Measurements from ENCODE around the gene WSCD1.

Gene WSCD1

DNA sequence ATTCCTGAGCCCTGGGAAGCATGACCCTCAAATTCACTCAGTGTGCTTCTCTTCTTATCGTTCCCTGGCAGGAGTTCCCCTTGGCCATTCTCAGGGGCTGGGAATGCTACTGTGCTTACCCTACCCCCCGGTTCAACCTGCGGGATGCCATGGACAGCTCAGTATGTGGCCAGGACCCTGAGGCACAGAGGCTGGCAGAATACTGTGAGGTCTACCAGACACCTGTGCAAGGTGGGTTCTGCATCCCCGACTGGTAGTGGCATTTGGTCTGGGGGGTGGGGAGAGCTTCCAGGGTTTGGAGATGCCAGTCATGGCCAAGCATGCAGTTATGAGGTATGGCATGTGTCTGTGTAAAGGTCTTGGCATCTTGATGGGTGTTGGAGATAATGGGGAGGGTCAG, 39.4 kb downstream of the WSCD1 start:
- no peak overlapping the region for H3K27ac ChIP-seq
- DNase-seq (ENCODE audit: low spot score) = peak; percentile 41
- no peak overlapping the region for H3K4me3 ChIP-seq
- TF ChIP-seq, protein P1, sequence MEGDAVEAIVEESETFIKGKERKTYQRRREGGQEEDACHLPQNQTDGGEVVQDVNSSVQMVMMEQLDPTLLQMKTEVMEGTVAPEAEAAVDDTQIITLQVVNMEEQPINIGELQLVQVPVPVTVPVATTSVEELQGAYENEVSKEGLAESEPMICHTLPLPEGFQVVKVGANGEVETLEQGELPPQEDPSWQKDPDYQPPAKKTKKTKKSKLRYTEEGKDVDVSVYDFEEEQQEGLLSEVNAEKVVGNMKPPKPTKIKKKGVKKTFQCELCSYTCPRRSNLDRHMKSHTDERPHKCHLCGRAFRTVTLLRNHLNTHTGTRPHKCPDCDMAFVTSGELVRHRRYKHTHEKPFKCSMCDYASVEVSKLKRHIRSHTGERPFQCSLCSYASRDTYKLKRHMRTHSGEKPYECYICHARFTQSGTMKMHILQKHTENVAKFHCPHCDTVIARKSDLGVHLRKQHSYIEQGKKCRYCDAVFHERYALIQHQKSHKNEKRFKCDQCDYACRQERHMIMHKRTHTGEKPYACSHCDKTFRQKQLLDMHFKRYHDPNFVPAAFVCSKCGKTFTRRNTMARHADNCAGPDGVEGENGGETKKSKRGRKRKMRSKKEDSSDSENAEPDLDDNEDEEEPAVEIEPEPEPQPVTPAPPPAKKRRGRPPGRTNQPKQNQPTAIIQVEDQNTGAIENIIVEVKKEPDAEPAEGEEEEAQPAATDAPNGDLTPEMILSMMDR (IDR thresholded peaks at IDR 0.05) = no peak

DNA sequence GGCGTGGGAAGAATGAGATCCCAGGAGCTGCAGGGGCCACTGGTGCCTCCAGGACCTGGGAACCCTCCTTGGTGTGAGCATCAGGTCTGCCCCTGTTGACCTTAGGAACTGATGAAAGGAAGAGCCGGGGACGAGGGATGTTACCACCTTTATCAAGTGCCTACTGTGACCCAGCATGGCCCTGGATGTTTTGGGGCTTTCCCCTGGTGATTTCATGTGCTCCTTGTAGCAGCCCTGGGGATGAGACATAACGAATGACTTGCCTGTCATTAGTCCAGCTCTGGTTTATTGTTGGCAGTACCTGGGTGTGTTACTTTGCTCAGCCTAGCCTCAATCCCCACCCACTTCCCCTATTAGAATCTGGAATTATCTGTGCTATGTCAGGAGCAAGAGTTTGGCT, 39.9 kb downstream of the WSCD1 start:
- no peak overlapping the region for H3K27ac ChIP-seq
- TF ChIP-seq, protein P1 (IDR thresholded peaks at IDR 0.05) = no peak
- H3K4me3 ChIP-seq = no peak overlapping the region
- DNase-seq (ENCODE audit: low spot score) = peak; percentile 29

DNA sequence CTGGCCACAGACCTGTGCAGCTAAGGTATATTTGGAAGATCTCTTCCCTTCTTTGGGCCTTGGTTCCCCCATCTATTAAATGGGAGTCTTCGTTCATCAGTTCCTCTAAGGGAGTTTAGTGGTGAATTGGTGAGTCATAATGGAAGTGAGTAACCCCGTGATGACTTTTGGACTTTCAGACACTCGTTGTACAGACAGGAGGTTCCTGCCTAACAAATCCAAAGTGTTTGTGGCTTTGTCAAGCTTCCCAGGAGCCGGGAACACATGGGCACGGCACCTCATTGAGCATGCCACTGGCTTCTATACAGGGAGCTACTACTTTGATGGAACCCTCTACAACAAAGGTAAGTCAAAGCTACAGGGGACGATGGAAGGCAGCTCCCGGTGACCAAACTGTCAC, 40.4 kb downstream of the WSCD1 start:
- Histone ChIP-seq H3K4me3 (no peak overlapping the region), H3K27ac (no peak overlapping the region)
- peak; percentile 26 for DNase-seq (ENCODE audit: low spot score)
- TF ChIP-seq, protein P1 (IDR thresholded peaks at IDR 0.05) = no peak

DNA sequence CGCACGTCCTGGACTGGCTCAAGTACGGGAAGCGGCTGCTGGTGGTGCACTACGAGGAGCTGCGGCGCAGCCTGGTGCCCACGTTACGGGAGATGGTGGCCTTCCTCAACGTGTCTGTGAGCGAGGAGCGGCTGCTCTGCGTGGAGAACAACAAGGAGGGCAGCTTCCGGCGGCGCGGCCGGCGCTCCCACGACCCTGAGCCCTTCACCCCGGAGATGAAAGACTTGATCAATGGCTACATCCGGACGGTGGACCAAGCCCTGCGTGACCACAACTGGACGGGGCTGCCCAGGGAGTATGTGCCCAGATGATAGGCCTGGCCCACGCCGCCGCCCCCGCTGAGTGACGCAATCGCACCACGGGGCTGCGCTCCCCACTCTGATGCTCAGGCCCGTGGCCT, 50.2 kb downstream of the WSCD1 start:
- H3K27ac ChIP-seq = no peak overlapping the region
- no peak overlapping the region for H3K4me3 ChIP-seq
- DNase-seq (ENCODE audit: low spot score) = peak; percentile 68
- TF ChIP-seq, protein P1 (IDR thresholded peaks at IDR 0.05) = no peak

DNA sequence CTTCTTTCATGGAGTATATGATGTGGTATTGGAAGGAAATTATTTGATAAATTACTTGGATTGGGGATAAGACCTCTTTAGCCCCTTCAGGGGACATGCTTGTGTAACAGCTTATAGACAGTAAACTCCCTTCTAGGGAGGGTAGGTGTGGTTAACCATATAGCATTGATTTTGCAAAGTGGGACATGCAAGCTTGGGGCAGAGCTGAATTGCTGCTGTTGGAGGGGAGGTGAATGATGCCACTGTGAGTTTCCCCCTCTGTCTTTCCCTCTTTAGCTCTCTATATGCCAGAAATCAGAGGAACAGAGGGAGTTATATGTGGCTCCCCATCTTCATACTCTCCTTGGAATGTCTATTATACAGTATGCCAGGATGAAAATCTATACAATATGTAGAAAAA, 54.7 kb downstream of the WSCD1 start:
- H3K27ac ChIP-seq = no peak overlapping the region
- H3K4me3 ChIP-seq = no peak overlapping the region
- TF ChIP-seq, protein P1 (IDR thresholded peaks at IDR 0.05) = no peak
- no peak for DNase-seq (ENCODE audit: low spot score)

DNA sequence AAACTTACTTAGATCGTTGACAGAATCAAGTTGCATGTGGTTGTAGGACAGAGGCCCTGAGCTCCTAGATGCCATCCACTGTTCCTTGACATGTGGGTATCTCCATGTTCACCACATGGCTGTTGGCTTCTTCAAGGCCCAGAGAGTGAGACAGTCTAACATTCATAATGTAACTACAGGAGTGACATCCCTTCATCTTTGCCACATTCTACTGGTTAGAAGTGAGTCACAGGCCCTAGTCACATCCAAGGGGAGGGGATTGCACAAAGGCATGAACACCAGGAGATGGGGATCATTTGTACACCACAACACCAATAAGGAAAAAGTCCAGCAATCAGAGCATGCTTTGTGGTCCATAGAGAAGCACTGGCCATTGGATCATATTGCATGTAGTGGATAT, 56.6 kb downstream of the WSCD1 start:
- no peak overlapping the region for H3K27ac ChIP-seq
- TF ChIP-seq, protein P1 (IDR thresholded peaks at IDR 0.05) = no peak
- no peak overlapping the region for H3K4me3 ChIP-seq
- peak; percentile 8 for DNase-seq (ENCODE audit: low spot score)

DNA sequence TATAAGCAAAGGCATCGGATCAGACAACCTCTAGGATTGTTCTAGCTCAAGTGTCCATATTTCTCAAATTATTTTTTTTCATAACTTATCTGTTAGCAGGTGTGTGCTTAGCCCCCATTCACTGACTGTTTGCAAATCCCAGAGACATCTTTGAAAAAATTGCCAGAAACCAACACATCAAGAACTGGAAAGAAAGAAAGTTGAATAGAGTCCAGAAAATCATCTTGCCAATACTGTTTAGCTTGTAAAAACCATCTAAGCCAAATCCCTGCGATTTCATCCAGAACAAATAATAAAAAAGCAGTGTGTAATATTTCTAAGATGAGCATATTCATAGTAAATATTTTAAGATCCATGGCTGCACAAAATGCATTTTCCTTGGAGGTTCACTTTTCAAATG, 64.5 kb downstream of the WSCD1 start:
- H3K27ac ChIP-seq = no peak overlapping the region
- DNase-seq (ENCODE audit: low spot score) = no peak
- no peak overlapping the region for H3K4me3 ChIP-seq
- TF ChIP-seq, protein P1 (IDR thresholded peaks at IDR 0.05) = no peak
